ENCODE results near the gene THAP7. TPM values are rescaled to one million over a fixed set of nuclear protein-coding genes. Genes with fewer than 3 reads are reported as not detected.
"Not testable (repeated sequence)": the region's sequence is repeated elsewhere in the genome, so short reads cannot be mapped to it uniquely, and the experiment has no call there.

Gene THAP7
- total RNA-seq, 4 donors from 2014 or later: 46.9 to 71.8 (median 49.3) TPM

DNA sequence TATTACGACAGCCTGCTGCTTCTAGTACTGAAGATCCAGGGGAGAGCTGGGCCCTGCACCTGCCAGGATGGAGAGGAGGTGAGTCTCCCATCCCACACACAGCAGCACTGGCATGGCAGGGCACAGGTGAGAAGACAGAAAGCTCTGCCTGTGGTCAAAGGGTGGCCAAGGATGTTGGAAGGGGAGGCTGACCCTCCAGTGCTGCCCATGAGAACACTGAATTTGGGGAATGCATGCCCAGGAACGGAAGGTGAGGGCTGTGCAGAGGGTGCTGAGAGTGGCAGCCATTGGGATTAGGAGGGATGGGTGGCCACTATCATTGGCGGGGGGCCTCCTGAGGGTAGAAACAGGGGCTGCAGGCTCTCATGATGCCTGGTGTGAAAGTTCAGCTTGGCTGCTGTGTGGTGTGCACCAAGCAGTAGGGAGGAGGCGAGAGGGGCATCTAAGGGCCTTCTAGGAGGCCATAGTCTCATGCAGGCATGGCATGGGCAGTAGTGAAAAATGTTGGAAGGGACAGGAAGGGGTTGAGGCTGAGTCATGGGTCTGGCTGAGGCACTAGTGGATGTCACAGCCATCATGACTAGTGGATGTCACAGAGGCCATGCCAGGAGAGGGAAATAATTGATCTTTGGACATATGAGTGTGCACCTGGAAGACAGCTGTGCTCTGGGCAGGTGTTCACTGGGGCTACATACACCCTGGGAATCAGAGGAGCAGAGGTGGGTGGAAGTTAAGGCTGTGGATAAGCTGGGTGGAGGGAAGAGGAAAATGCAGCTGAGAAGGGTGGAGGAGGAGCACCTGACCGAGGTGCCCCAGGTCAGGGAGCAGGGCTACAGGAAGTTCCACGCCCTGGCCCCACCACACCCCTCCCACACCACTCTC is 41.3 kb upstream of the THAP7 start:
- no peak for DNase-seq (ENCODE audit: low spot score in 2 of 2)
- no peak overlapping the region for H3K4me3 ChIP-seq
- H3K27me3 ChIP-seq: no peaks in the 10 kb centered on the region
- peaks cover 0 to 24% (median 11%) of the 10 kb centered on the region in 4 donors for H3K4me1 ChIP-seq
- TF ChIP-seq EP300 (IDR thresholded peaks at IDR 0.05) (no peak), POLR2A (IDR thresholded peaks at IDR 0.05) (no peak)
- TF ChIP-seq, protein P1, sequence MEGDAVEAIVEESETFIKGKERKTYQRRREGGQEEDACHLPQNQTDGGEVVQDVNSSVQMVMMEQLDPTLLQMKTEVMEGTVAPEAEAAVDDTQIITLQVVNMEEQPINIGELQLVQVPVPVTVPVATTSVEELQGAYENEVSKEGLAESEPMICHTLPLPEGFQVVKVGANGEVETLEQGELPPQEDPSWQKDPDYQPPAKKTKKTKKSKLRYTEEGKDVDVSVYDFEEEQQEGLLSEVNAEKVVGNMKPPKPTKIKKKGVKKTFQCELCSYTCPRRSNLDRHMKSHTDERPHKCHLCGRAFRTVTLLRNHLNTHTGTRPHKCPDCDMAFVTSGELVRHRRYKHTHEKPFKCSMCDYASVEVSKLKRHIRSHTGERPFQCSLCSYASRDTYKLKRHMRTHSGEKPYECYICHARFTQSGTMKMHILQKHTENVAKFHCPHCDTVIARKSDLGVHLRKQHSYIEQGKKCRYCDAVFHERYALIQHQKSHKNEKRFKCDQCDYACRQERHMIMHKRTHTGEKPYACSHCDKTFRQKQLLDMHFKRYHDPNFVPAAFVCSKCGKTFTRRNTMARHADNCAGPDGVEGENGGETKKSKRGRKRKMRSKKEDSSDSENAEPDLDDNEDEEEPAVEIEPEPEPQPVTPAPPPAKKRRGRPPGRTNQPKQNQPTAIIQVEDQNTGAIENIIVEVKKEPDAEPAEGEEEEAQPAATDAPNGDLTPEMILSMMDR (IDR thresholded peaks at IDR 0.05): no peak
- no peak overlapping the region for H3K27ac ChIP-seq
- H3K36me3 ChIP-seq: no peaks in the 10 kb centered on the region
- no peaks in the 10 kb centered on the region for H3K9me3 ChIP-seq
- 81 to 84% methylated on average over 6 of the region's 6 CpGs for WGBS, 2 donors

DNA sequence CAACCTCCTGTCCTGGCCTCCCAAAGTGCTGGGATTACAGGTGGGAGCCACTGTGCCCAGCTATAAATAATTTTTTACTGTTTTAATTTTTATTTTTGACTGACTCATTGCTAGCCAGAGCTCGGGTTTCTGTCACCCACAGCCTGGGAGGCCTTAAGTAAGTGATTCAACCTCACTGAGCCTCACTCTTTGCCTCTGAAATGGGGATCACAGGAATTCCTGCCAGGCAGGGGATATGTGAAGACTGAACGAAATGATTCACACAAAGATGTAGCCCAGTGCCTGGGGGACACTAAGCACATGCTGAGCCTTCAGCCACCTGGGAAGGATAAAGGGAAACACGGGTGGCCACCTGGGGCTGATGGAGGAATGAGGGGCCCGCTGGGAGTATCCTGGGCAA is 40.0 kb upstream of the THAP7 start:
- no peak overlapping the region for H3K4me3 ChIP-seq
- TF ChIP-seq EP300 (IDR thresholded peaks at IDR 0.05) (no peak), POLR2A (IDR thresholded peaks at IDR 0.05) (no peak)
- TF ChIP-seq, protein P1 (IDR thresholded peaks at IDR 0.05): no peak
- peaks cover 0 to 34% (median 11%) of the 10 kb centered on the region in 4 donors for H3K4me1 ChIP-seq
- no peaks in the 10 kb centered on the region for H3K27me3 ChIP-seq
- H3K27ac ChIP-seq: no peak overlapping the region
- no peaks in the 10 kb centered on the region for H3K36me3 ChIP-seq
- H3K9me3 ChIP-seq: no peaks in the 10 kb centered on the region
- 68 to 73% methylated on average over 4 of the region's 4 CpGs for WGBS, 2 donors
- DNase-seq (ENCODE audit: low spot score in 2 of 2): no peak

DNA sequence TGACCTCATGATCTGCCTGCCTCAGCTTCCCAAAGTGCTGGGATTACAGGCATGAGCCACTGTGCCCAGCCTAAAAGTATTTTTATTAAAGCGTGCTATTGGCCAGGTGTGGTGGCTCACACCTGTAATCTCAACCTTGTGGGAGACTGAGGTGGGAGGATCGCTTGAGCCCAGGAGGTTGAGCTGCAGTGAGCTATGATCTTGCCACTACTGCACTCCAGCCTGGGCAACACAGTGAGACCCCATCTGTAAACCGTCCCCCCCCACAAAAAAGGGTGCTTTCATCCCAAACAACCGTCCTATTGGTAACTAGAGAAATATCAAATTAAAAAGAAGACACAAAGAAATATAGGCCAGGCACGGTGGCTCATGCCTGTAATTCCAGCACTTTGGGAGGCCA is 37.2 kb upstream of the THAP7 start:
- WGBS, 2 donors: 74 to 88% methylated on average over 5 of the region's 5 CpGs
- not testable (repeated sequence) for H3K36me3 ChIP-seq; H3K4me3 ChIP-seq; DNase-seq (ENCODE audit: low spot score in 2 of 2); H3K27ac ChIP-seq; H3K9me3 ChIP-seq; H3K27me3 ChIP-seq
- H3K4me1 ChIP-seq: peaks cover 0 to 13% (median 0%) of the 10 kb centered on the region in 4 donors

DNA sequence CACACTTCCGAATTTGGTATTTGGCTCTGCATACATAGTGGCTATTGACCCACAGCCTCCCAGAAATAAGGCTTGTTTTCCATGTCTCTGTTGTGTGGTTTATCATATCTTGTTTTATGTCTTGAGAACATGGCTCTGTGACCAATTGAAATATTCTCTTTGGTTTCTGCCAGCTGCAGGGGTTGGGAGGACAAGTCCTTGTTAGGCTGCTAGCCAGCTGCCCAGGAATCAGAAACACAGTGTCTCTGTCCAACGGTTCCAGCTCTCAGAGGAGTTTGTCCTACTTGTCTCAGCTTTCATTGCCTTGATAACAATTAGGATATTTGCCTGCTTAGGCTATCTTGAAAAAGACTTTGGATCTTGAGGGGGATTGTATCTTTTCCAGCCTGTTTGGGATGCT is 36.5 kb upstream of the THAP7 start:
- DNase-seq (ENCODE audit: low spot score in 2 of 2): no peak
- Histone ChIP-seq H3K27me3 (no peaks in the 10 kb centered on the region), H3K36me3 (no peaks in the 10 kb centered on the region), H3K4me3 (no peak overlapping the region), H3K9me3 (no peaks in the 10 kb centered on the region), H3K27ac (peak overlapping the region in 2 of 4 donors; percentile 3 to 22), H3K4me1 (peaks cover 0 to 13% (median 0%) of the 10 kb centered on the region in 4 donors)
- TF ChIP-seq, protein P1 (IDR thresholded peaks at IDR 0.05): no peak
- TF ChIP-seq POLR2A (IDR thresholded peaks at IDR 0.05) (no peak), EP300 (IDR thresholded peaks at IDR 0.05) (no peak)
- WGBS, 2 donors: 25 to 29% methylated on average over 2 of the region's 2 CpGs

DNA sequence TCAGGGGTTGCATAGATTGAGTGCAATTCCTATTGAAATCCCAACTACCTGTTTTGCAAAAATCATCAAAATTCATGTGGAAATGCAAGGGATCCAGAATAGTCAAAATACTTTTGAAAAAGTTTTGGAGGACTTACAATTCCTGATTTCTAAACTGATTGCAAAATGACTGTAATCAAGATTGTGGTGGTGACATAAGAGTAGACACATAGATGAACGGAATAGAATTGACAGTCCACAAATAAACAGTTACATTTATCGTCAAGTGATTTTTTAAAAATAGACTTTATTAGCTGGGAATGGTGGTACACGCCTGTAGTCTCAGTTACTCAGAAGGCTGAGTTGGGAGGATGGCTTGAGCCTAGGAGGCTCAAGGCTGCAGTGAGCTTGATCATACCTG is 33.1 kb upstream of the THAP7 start:
- Histone ChIP-seq H3K4me3 (no peak overlapping the region), H3K27ac (no peak overlapping the region), H3K9me3 (no peaks in the 10 kb centered on the region), H3K36me3 (no peaks in the 10 kb centered on the region), H3K4me1 (peaks cover 0 to 31% (median 9%) of the 10 kb centered on the region in 4 donors), H3K27me3 (peaks cover 0 to 30% of the 10 kb centered on the region in 2 donors)
- no peak for TF ChIP-seq EP300 (IDR thresholded peaks at IDR 0.05)
- TF ChIP-seq, protein P1 (IDR thresholded peaks at IDR 0.05): no peak
- TF ChIP-seq POLR2A (IDR thresholded peaks at IDR 0.05): no peak
- DNase-seq (ENCODE audit: low spot score in 2 of 2): no peak
- 84 to 88% methylated on average over 3 of the region's 3 CpGs for WGBS, 2 donors

All from tibial nerve (tissue), 4 donors.